ENCODE results near the gene LMO7. TPM values are rescaled to one million over a fixed set of nuclear protein-coding genes. Genes with fewer than 3 reads are reported as not detected.

LMO7 gene
- total and polyA plus RNA-seq, 2 of the 13 experiments (the other 11 are each of a cell fraction or from before 2014, with no cell fraction given): 34.0 to 121 TPM

GRCh38 chr13:75724752-75725517 lies 88.8 kb downstream of the LMO7 start (continued):
- no peak for TF ChIP-seq ZNF275 (CRISPR knock-in tag; IDR thresholded peaks at IDR 0.05; ENCODE audit: borderline replicate concordance)
- no peak for TF ChIP-seq CEBPB (IDR thresholded peaks at IDR 0.05; ENCODE audit: borderline replicate concordance, low read depth, low read length)
- no peak for TF ChIP-seq NFE2 (CRISPR knock-in tag; IDR thresholded peaks at IDR 0.05)
- no peak for TF ChIP-seq ZNF652 (CRISPR knock-in tag; IDR thresholded peaks at IDR 0.05; ENCODE audit: borderline replicate concordance, low read depth)
- no peak for TF ChIP-seq ZNF598 (CRISPR knock-in tag; IDR thresholded peaks at IDR 0.05; ENCODE audit: borderline replicate concordance)

GRCh38 chr13:75725736-75726135 lies 89.6 kb downstream of the LMO7 start:
- Histone ChIP-seq H3K4me1 (ENCODE audit: insufficient read depth, low read length) (no peaks in the 10 kb centered on the region), H2AFZ (ENCODE audit: low read length) (no peak overlapping the region), H3K4me3 (replicated peaks in 1 of 3; ENCODE audit: insufficient read depth in 1 of 3, low read depth in 2 of 3, low read length in 3 of 3) (no peak overlapping the region), H3K27me3 (ENCODE audit: control insufficient read depth in 1 of 2, insufficient read depth in 2 of 2, low read length in 2 of 2) (no peaks in the 10 kb centered on the region; a peak in 1 of 5 replicates), H3K9me3 (ENCODE audit: low read length) (no peaks in the 10 kb centered on the region), H3K36me3 (replicated peaks in 1 of 2; ENCODE audit: control insufficient read depth in 1 of 2, insufficient read depth in 2 of 2, low read length in 2 of 2) (no peaks in the 10 kb centered on the region), H3K27ac (ENCODE audit: extremely low read length, insufficient read depth, low read length) (no peak overlapping the region), H3K79me2 (ENCODE audit: insufficient read depth, low read length) (no peaks in the 10 kb centered on the region), H3K9ac (ENCODE audit: insufficient read depth, low read depth, low read length) (no peak overlapping the region), H4K20me1 (ENCODE audit: insufficient read depth, low read length) (no peaks in the 10 kb centered on the region), H3K4me2 (ENCODE audit: low read depth, low read length) (no peak overlapping the region)
- DNase-seq (ENCODE audit: low spot score) (no peak), FAIRE-seq (no peak), ATAC-seq (no peak)
- CTCF ChIA-PET (ENCODE audit: low intra/inter-chr PET ratio, low total read pairs): no interaction called here
- POLR2A ChIA-PET: no interaction called here
- in situ Hi-C loops (cut with HindIII; ENCODE audit: extremely low pct_ligation_motif_present, low pct_unique_long_range_greater_than_20kb): no loop called here
- no TSS peak for BruUV-seq (replicated peaks)
- intact Hi-C loops (cut with micrococcal nuclease; ENCODE audit: unreplicated experiment): no loop called here
- TF ChIP-seq TCF12 (IDR thresholded peaks at IDR 0.05) (no peak), TCF12 (CRISPR knock-in tag; IDR thresholded peaks at IDR 0.05) (no peak), STAG1 (CRISPR knock-in tag; IDR thresholded peaks at IDR 0.05) (no peak), SIN3B (IDR thresholded peaks at IDR 0.05; ENCODE audit: low read length) (no peak), ZNF766 (CRISPR knock-in tag; IDR thresholded peaks at IDR 0.05; ENCODE audit: borderline replicate concordance) (no peak)

All from HepG2 (cell line).